Astrocyte (in vitro differentiated cells and primary cell): ENCODE measurements around the gene SCAI.

Source experiments
- EZH2 ChIP-seq: IDR thresholded peaks from 2 replicates; pipeline ENCODE4 v1.6.1; 2012; ENCODE audit warnings: mild to moderate bottlenecking, low read length, inconsistent platforms; ENCODE audit not compliant: insufficient read depth
- TF ChIP-seq, protein P1 (sequence below): IDR thresholded peaks from 2 replicates; pipeline ENCODE4 v1.5.1; 2011; ENCODE audit warnings: low read depth, mild to moderate bottlenecking, inconsistent platforms, low read length, moderate library complexity; ENCODE audit not compliant: insufficient read depth

DNA sequence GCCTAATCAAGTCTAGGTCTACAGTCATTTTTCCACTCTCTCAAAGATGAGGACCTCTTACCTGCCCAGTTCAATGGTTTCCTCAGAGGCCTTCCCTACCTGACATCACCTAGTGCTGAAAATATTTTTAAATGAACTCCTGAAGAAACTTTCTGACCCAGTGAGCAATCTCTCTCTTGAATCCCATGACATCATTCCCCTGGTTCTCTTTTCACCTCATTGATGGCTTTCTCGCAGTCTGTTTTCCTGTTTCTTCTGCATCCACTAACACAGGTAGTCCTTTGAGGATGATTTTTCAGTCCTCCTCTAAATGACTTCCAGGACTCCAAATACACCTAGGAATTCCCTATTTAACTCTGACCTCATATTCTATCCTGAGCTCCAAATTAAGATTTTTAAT is 40.3 kb downstream of the SCAI start:
- TF ChIP-seq, protein P1, sequence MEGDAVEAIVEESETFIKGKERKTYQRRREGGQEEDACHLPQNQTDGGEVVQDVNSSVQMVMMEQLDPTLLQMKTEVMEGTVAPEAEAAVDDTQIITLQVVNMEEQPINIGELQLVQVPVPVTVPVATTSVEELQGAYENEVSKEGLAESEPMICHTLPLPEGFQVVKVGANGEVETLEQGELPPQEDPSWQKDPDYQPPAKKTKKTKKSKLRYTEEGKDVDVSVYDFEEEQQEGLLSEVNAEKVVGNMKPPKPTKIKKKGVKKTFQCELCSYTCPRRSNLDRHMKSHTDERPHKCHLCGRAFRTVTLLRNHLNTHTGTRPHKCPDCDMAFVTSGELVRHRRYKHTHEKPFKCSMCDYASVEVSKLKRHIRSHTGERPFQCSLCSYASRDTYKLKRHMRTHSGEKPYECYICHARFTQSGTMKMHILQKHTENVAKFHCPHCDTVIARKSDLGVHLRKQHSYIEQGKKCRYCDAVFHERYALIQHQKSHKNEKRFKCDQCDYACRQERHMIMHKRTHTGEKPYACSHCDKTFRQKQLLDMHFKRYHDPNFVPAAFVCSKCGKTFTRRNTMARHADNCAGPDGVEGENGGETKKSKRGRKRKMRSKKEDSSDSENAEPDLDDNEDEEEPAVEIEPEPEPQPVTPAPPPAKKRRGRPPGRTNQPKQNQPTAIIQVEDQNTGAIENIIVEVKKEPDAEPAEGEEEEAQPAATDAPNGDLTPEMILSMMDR = no peak
- no peak for TF ChIP-seq EZH2
